ENCODE results near the gene C10orf67.

GRCh38 chr10:23317416-23317815, 27.2 kb downstream of the C10orf67 start:
- no peak for TF ChIP-seq EGR1 (IDR thresholded peaks at IDR 0.05; ENCODE audit: low read depth)
- TF ChIP-seq SP1 (IDR thresholded peaks at IDR 0.05; ENCODE audit: low read depth): no peak
- no peak for TF ChIP-seq POLR2A (IDR thresholded peaks at IDR 0.05; ENCODE audit: borderline replicate concordance, extremely low read depth, insufficient read depth, insufficient read length)
- TF ChIP-seq CTCF (IDR thresholded peaks at IDR 0.05 in 2 of 3, conservative IDR thresholded peaks at IDR 0.05 in 1 of 3; ENCODE audit: borderline replicate concordance in 1 of 3, insufficient read depth in 1 of 3, low read depth in 2 of 3, low read length in 2 of 3): no peak
- TF ChIP-seq SIN3A (IDR thresholded peaks at IDR 0.05; ENCODE audit: low read depth): no peak
- TF ChIP-seq EZH2 (IDR thresholded peaks at IDR 0.05): no peak
- no peak for TF ChIP-seq POLR2AphosphoS5 (IDR thresholded peaks at IDR 0.05; ENCODE audit: low read depth, low read length)
- no peak for TF ChIP-seq CBX3 (IDR thresholded peaks at IDR 0.05; ENCODE audit: low read depth)
- no peak for TF ChIP-seq ELF1 (IDR thresholded peaks at IDR 0.05; ENCODE audit: borderline replicate concordance, low read depth)
- no peak for TF ChIP-seq ZNF274 (IDR thresholded peaks at IDR 0.05; ENCODE audit: low read depth, low read length)
- no peak for TF ChIP-seq MAX (IDR thresholded peaks at IDR 0.05)
- TF ChIP-seq TCF7L2 (IDR thresholded peaks at IDR 0.05; ENCODE audit: borderline replicate concordance, extremely low read depth, insufficient read depth, insufficient read length): no peak
- TF ChIP-seq CEBPB (IDR thresholded peaks at IDR 0.05; ENCODE audit: low read depth): no peak

Data from HCT116 (cell line).